Activated naive CD8-positive, alpha-beta T cell treated with anti-CD3 and anti-CD28 coated beads, Interleukin-2, amount 50 U/mL, for 16 hours (primary cell): ENCODE results near the gene WDR20.
"Not testable (repeated sequence)": the region's sequence is repeated elsewhere in the genome, so short reads cannot be mapped to it uniquely, and the experiment has no call there.

Experiments used
- DNase-seq: peaks from one replicate; pipeline ENCODE4 v3.0.0-alpha.2; 2020; ENCODE audit warnings: low read depth, low spot score

The WDR20 gene

GRCh38 chr14:102238131-102238530 is 98.4 kb downstream of the WDR20 start:
- DNase-seq, result no peak

DNA sequence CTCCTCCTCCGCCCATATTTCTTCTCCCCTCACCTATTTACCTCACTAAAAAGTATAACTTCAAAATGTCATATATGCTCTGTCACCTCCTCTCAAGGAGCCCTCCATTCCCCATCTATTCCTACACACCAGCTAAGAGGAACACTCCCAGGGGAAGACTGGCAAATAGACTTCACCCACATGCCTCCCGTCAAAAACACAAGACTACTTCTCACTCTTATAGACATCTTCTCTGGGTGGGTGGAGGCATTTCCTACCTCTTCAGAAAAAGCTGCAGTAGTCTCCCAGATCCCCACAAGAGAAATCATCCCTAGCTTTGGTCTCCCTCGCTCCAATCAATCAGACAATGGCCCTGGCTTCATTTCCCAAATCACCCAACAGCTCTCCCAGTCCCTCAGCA is 99.1 kb downstream of the WDR20 start:
- no peak for DNase-seq

DNA sequence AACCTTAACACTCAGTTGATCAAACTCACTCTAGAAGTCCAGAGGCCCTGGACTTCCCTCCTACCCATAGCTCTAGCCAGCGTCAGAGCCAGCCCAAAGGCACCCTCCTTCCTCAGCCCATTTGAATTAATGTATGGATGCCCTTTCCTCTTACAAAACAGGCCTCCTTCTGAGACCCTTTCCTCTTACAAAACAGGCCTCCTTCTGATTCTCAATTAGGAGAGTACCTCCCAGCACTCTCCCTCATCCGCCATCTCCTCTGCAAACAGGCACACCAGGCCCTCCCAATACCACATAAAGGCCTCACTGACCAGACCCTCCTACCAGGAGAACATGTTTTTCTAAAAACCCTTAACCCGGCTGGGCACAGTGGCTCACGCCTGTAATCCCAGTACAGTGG is 99.5 kb downstream of the WDR20 start:
- DNase-seq, result no peak

GRCh38 chr14:102240481-102240880 is 100.8 kb downstream of the WDR20 start:
- not testable (repeated sequence) for DNase-seq

GRCh38 chr14:102241147-102241546 is 101.5 kb downstream of the WDR20 start:
- no peak for DNase-seq

DNA sequence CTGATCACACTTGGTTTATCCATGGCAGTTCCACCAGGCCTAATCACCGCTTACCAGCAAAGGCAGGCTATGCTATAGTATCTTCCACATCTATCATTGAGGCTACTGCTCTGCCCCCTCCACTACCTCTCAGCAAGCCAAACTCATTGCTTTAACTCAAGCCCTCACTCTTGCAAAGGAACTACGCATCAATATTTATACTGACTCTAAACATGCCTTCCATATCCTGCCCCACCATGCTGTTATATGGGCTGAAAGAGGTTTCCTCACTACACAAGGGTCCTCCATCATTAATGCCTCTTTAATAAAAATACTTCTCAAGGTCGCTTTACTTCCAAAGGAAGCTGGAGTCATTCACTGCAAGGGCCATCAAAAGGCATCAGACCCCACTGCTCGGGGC is 104.1 kb downstream of the WDR20 start:
- not testable (repeated sequence) for DNase-seq

GRCh38 chr14:102246071-102246470 is 106.4 kb downstream of the WDR20 start:
- DNase-seq, result no peak

DNA sequence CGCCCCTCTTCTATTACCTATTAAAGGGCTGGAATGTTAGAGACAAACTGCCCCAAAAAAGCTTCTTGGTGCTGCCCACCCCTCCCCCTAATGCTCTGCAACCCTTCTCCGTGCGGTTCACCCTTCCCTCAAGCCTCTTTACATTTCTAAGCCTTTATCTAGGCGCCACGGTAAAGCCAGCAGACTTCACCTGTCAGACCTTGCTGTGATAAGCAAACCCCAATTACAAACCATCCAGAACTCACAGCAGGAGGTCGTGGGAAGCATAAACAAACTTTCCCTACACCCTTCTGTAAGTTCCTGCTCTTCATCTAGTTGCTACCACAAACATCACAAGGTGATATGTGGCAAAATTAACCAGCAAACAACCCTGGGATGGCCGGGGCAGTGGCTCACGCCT is 108.4 kb downstream of the WDR20 start:
- DNase-seq, result no peak

- no peak for DNase-seq
Measured at GRCh38 chr14:102249041-102249440, 109.3 kb downstream of the WDR20 start.

GRCh38 chr14:102249981-102250380 is 110.3 kb downstream of the WDR20 start:
- DNase-seq, result no peak

DNA sequence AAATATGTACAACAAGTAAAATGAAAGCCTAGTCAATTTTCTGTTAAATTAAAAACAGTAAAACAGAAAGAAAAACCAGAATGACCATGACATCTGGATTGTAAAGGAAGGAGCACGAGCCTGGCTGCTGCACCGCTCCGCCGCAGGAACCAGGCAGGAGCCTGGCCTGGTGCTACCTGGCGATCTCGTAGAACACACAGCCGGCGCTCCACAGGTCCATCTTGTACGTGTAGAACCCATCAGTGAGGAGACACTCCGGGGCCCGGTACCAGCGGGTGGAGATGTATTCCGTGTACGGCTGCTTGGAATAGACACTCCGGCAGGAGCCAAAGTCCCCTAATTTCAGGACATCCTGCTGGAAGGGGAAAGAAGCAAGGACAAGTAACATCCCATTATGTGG is 110.9 kb downstream of the WDR20 start:
- no peak for DNase-seq

DNA sequence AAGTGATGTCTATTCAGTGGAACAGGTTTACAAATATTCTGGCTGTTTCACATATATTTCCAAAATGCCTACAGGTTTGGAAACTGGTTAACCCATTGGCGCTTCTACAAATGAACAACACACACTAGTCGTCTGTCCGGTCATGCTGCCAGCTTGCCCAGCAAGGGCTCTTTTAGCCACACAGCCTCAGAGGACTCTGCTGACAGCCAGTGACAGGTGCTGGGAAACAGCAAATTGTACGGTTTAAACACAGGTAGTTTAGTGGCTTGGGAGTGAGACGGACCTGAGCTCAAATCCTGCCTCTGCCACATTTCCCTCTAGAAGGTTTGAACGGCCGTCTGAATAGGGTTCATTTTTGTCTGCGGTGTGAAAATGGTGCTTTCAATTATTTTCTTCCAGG is 111.5 kb downstream of the WDR20 start:
- DNase-seq, result no peak

DNA sequence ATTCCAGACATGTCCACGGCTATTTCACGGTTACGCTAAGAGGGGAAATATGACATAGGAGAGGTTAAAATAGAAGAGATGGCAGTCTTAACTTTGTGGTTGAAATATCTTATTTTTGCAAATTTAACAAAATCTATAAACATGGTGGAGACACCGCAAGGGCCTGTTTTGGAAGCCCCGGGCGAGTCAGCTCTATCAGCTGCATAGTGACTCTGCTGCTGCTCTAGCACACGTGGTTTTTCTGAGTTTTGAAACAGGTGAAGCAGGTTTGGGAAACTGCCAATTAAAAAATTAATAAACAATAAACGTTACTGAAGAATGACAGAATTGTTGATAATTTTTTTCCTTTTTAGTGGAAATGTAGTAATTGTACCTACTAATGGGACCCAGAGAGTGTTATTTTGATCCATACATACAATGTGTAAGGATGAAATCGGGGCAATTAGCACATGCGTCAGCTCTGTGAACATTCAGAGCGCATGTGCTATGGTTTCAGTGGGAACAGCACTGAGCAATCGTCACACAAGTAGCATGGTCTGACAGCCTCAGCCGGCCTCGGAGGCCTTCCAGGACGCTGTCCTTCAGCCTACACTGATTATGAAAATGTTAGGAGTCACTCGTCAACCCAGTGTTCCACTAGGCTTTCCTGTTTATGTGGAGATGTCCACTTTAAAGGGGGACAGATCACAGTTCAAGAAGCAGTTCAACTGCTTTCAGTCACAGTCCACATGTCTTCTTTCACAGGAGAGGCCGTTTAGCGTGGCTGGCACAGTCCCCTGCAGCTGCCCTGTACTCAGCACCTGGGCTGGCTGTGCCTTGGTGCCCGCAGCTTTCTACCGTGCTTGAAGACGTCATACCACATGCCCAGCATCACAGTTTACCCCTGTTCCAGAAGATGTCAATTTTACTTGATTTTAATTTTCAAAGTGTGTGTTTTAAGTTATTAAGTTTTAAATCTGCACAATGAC is 113.4 kb downstream of the WDR20 start:
- DNase-seq, result no peak

- no peak for DNase-seq
Measured at GRCh38 chr14:102255401-102256190, 115.9 kb downstream of the WDR20 start.

DNA sequence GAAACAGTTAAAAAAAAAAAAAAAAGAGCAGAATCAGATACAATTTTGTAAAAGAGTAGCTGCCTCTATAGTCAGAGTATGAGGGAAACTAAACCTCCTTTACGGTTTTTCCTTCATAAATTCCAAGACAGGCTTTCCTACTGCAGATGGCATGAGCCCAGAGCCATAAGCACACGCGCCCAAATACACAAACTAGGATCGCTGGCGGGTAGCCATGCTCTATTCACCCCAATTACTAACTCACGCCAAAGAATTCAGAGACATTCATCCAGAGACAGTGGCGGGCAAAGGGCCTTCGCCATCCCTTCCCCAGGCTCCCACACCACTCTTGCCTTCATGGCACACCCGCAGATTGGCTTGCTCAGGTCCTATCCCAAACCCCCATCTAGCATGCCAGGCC is 117.0 kb downstream of the WDR20 start:
- no peak for DNase-seq

DNA sequence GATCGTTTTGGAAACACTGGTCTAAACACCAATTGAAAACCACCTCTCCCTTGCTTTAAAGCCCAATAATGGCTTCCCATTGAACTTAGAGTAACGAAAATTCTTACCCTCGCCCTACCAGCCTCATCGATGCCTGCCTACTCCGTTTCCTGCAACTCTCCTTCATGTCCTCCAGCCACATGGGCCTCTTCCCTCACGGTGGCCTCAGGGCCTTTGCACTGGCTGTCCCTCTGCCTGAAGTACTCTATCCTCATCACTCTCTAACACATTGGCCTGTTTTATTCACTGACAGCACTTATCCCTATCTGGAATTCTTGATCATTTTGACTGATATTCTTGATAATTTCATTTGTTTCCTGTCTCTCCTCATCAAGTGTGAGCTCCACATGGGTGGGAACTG is 118.4 kb downstream of the WDR20 start:
- no peak for DNase-seq
